HG03066 (cell line): ENCODE measurements around the gene MIAT.

Experiments used
- ATAC-seq: cut with Tn5 transposase; IDR thresholded peaks from one replicate; pipeline ENCODE4 v1.9.1; 2021; ENCODE audit warnings: low read depth; ENCODE audit not compliant: unreplicated experiment

Gene MIAT

DNA sequence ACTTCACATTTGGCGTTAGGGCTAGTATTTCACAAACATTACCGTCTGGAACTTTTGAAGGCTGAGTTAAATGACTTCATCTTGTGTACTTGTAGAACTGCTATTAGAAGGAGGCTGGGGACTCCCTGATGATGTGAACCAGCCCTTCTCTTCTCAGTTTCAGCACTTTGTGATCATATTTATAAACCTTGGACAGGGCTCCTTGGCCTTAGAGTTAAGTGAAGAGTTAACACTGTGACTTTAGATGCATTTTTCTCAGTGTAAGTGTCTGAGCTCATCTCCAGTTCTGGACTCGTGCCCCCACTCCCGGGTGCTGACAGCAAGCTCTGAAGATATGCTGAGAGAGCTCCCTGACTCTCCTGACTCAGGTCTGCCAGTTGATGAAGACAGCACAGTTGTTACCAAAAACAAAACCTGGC, 8.4 kb downstream of the MIAT start:
- no peak for ATAC-seq

DNA sequence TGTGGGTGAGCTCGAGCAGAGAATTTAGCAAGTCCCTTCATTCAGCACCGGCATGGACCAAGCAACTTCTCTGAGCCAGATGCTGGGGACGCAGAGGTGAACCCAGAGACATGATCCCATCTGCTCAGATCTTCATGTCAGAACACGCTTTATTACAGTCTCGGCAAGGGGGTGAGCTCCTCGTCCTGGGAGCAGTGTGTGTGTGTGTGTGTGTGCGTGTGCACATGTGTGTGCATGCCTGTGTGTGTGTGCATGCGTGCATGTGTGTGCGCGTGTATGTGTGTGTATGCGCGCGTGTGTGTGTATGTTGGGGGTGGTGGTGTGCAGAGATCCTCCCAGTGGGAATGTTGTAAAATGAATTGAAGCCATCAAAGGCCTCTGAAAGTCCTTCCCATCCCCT, 9.8 kb downstream of the MIAT start:
- no peak for ATAC-seq

DNA sequence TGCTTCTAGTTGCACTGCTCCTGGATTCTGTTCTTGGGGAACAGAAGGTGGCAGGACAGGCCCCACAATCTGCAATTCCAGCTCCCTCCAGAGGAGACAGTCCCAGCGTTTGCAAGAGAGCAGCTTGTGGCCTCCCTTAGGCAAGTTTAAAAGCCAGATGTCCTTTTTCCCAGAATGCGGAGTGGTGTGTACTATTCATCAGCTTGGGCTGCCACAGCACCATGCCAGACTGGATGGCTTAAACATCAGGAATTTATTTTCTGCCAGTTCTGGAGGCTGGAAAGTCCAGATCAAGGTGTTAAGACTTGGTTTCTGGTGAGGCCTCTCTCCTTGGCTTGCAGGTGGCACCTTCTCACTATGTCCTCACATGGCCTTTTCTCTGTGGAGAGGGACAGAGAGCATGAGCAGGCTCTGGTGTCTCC, 11.7 kb downstream of the MIAT start:
- ATAC-seq = no peak

GRCh38 chr22:26670459-26670858, 13.1 kb downstream of the MIAT start:
- no peak for ATAC-seq

GRCh38 chr22:26671317-26672059, 14.1 kb downstream of the MIAT start:
- no peak for ATAC-seq

DNA sequence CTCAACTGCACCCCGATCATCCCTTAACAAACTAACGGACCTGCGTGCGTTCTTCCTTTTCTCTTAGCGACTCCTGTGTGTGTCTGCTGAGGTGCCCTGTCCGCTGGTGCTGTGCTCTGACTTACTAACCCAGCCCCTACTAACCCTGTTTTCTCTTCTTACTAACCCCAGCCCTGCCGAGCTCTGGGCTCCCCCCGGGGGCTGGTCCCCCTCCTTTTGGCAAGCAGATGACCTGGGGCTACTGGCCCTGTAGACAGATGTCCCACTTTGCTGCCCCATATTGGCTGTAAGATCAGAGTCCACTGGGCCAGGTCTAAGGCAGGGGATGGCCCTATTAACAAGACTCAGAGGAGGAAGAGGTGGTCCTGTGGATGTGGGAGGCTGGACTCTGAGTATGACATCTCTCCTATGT, 14.7 kb downstream of the MIAT start:
- ATAC-seq = peak; percentile 19

GRCh38 chr22:26672590-26673468, 15.4 kb downstream of the MIAT start:
- peak; percentile 61 for ATAC-seq

GRCh38 chr22:26673486-26673885, 16.1 kb downstream of the MIAT start:
- no peak for ATAC-seq

GRCh38 chr22:26674211-26675190, 17.1 kb downstream of the MIAT start:
- ATAC-seq = no peak

DNA sequence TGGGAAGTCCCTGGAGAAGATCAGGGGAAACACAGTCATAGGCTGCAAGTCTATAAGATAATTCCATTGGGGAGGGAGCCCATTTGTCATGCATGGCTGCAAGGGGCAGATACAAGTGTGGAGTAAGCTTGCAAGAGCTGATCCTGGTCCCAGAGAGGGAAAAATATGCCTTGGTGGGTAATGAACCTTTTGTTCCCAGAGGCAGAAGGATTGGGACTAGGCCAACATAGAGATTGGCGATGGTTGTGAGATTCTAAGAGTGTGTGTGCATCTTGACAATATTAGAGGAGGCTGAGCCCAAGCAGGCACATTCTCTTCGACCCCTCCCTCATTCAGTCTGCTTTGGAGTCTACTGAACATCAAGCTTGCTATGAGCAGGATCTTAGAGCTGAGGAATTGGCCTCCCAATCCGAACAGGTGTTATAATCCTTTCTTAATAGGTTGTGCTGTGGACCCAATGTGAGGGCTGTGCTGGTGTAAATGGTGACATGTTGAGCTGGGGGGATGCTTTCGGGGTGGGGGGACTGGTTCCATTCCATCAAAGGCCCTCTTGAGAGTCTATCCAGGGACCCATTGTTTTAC, 18.4 kb downstream of the MIAT start:
- no peak for ATAC-seq

DNA sequence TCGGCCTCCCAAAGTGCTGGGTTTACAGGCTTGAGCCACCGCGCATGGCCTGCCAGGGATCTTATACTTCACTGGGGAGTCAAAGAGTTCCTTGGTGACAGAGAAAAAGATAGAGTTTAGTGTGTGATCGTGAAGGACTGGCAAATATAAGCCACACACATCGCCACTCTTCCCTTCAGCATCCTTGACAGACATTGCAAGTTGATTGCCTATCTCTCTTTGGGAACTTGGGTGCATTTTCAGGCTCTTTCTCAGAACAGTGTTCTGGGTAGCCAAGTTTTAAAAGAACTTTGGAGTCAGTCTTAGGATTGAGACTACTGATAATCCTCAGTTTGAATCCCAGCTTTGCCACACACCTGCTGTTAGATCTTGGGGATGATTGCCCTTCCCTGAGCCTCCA, 19.8 kb downstream of the MIAT start:
- ATAC-seq = no peak

DNA sequence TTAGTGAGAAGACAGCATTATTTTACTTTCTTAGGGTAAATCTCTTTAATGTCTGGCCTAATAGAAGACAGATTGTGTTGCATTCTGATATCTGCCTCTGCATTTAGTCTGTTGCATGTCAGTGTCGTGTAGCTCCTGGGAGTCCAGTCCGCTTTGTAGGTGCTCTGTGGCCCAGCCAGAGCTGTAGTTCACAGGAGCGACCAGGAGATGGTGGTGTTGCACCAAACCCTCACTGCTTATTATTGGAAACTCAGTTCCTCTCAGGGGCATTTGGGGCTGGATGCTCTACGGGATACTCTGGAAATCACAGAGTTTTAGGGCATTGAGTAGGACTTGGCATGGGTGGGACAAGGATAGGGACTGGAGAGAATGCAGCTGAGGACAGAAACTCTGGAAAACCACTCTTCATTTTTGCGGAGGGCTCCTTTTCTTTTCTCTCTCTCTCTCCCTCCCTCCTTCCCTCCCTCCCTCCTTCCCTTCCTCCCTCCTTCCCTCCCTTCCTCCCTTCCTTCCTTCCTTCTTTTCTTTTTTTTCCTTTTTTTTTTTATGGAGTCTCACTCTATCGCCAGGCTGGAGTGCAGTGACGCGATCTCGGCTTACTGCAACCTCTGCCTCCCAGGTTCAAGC, 21.7 kb downstream of the MIAT start:
- no peak for ATAC-seq

DNA sequence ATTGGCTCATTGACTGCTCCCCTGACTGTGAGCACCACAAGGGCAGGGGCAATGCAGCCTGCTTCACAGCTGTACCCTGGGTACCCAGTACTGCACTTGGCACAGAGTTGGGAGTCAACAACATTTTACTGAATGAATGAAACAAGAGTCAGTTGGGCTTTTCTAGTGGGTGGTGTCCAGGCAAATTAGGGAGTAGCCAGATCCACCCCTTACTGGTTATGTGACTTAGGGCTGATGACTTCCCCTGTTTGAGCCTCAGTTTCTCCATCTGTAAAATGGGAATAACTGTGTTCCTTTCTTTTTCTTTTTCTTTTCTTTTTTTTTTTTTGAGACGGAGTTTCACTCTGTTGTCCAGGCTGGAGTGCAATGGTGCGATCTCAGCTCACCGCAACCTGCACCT, 23.1 kb downstream of the MIAT start:
- ATAC-seq = no peak

GRCh38 chr22:26681395-26681821, 24.0 kb downstream of the MIAT start:
- no peak for ATAC-seq

DNA sequence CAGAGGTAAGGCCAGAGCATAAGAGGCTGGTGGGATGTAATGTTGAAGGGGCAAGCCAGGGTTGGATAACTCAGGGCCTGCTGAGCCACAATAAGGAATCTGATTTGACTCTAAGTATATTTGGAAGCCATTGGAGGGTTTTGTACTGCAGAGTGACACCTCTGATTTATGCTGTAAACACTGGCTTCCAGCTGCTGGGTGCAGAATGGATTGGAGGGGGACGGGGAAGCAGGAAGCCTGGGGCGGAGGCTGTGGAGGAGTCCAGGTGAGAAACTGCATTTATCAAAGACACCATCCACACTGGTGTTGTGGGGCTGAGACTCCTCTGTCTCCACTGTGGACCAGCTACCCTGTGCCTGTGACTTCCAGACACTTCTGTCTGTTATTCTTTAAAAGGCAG, 26.8 kb downstream of the MIAT start:
- no peak for ATAC-seq

DNA sequence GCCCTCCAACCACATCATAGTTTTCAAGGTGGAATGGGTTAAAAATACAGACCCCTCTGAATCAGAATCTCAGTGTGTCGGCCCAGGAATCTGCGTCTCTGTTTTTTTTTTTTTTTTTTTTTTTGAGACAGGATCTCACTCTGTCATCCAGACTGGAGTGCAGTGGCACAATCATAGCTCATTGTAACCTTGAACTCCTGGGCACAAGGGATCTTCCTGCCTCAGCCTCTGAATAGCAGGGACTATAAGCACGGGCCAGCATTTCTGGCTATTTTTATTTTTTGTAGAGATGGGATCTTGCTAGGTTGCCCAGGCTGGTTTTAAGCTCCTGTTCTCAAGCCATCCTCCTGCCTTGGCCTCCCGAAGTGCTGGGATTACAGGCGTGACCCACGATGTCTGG, 28.2 kb downstream of the MIAT start:
- ATAC-seq = no peak

DNA sequence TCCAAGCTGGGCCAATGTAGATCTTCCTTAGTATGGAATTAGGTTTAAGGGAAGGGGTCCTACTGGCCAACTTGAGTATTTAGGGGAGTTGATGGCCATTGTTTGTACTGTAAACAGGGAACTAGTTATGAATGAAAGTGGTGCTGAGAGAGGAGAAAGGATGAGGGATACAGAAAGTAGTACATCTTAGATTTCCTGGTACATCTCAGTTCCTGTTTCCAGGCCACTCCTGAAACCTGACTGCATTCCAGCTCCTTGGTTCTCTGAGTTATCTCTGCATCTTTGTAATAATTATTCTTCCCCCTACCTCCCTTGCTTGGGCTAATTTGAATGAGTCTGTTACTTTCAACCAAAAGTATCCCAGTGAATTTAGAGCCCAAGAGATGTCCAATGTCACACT, 30.1 kb downstream of the MIAT start:
- ATAC-seq = no peak

DNA sequence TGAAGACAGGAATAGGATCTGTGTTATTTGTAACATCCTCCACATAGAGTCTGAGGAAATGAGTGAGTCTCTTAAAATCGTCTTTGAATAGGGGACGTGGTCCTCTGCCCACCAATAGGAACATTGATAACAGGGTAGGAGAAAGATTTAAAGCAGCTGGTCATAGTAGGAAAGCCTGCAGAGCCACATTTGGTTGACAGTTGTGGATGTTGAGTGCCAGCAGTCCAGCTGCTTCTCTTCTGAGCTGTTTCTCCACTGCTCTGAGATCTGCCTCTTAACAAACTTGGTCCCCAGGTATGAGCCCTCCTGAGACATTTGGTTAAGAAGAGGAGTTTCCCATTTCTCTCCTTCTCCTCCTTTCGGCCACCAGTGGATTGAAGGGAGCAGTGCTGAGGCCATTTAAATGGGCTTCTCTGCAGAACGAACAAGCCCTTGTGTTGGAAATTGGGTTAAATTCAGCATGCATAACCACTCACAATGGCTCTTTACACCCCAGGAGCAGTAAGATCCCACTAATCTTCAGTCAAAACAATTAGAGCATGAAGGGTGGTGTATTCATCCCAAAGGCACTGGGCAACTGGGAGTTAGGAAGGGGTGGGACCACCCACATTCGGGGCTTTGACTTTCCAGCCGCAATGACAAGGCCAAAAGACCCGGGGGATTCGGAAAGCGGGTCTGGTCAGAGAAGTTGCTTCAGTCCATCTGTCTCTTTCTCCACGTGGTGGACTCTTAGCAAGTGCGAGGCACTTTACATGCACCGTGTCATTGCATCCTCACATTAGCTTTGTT, 32.3 kb downstream of the MIAT start:
- ATAC-seq = no peak
